ENCODE measurements around the gene FOLR3. TPM values are rescaled to one million over a fixed set of nuclear protein-coding genes. Genes with fewer than 3 reads are reported as not detected.

FOLR3 gene
- polyA plus RNA-seq, 1 of the 3 experiments (the other 2 are of a cell fraction), result not detected

- TF ChIP-seq ELF1 (IDR thresholded peaks at IDR 0.05) (no peak), FOXJ3 (CRISPR knock-in tag; IDR thresholded peaks at IDR 0.05) (no peak), EP300 (IDR thresholded peaks at IDR 0.05; ENCODE audit: borderline replicate concordance in 1 of 2, low read depth in 1 of 2, low read length in 1 of 2) (no peak)
Measured at GRCh38 chr11:72122607-72123006, 12.9 kb upstream of the FOLR3 start (continued).

DNA sequence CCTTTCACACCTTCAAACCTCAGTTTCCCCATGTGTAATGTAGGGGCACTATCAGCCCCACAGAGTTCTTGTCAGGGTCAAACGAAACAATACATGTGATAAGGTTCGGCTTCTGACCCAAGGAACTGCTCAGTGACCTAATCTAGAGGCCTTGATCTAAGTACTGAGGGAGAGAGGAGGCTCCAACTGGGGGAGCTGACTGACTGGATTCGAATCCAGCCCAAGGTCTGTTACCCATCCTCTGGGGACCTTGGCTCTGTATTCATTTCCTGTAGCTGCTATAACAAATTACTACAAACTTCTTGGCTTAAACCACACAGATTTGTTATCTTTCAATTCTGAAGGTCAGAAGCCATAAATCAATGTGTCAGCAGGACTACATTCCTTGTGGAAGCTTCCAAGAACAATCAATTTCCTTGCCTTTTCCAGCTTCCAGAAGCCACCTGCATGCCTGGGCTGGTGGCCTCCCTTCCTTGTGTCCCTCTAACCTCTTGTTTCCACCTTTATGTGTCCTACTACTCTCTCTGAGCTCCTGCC lies 12.3 kb upstream of the FOLR3 start:
- H3K9me3 ChIP-seq, result peaks cover 5% of the 10 kb centered on the region; the same call in 1 of the 2 replicates
- no peak overlapping the region for H3K27ac ChIP-seq (ENCODE audit: low read depth in 2 of 2, low read length in 1 of 2)
- no peaks in the 10 kb centered on the region for H3K9me2 ChIP-seq
- no peaks in the 10 kb centered on the region for H3K36me3 ChIP-seq (replicated peaks in 1 of 2; ENCODE audit: control insufficient read depth in 1 of 2, insufficient read depth in 2 of 2, low read length in 1 of 2)
- H2AFZ ChIP-seq (ENCODE audit: low read depth), result no peak overlapping the region
- no peaks in the 10 kb centered on the region for H3K4me1 ChIP-seq (ENCODE audit: control insufficient read depth in 1 of 2, insufficient read depth in 2 of 2, low read depth in 1 of 2, low read length in 1 of 2)
- WGBS (ENCODE audit: low lambda C conversion rate), result 37% methylated on average over 3 of the region's 3 CpGs
- H3K79me2 ChIP-seq (ENCODE audit: insufficient read depth), result no peaks in the 10 kb centered on the region
- no peak overlapping the region for H3K4me2 ChIP-seq
- TF ChIP-seq PBX3 (IDR thresholded peaks at IDR 0.05) (peak; percentile 22; the same call in 1 of the 2 replicates), RXRA (IDR thresholded peaks at IDR 0.05; ENCODE audit: borderline replicate concordance, low read depth) (no peak)
- no peaks in the 10 kb centered on the region; the same call in 1 of the 2 replicates for H3K27me3 ChIP-seq (ENCODE audit: insufficient read depth)
- no peak overlapping the region for H3K4me3 ChIP-seq (ENCODE audit: low read depth in 2 of 2, low read length in 1 of 2)
- H3F3A ChIP-seq (replicated peaks; ENCODE audit: insufficient read depth), result no peaks in the 10 kb centered on the region
- no peak for DNase-seq
- H3K9ac ChIP-seq, result no peak overlapping the region
- POLR2A ChIA-PET, result no interaction called here
- CTCF ChIA-PET, result interaction anchor here (0.6 to 2.7 kb wide), 2 partner anchors 21 to 820 kb away, joined by 3 to 17 read pairs; no protein-coding TSS in a partner anchor
- no peaks in the 10 kb centered on the region for H4K20me1 ChIP-seq (ENCODE audit: insufficient read depth)

- Histone ChIP-seq H3F3A (replicated peaks; ENCODE audit: insufficient read depth) (no peaks in the 10 kb centered on the region), H2AFZ (ENCODE audit: low read depth) (no peak overlapping the region), H3K36me3 (replicated peaks in 1 of 2; ENCODE audit: control insufficient read depth in 1 of 2, insufficient read depth in 2 of 2, low read length in 1 of 2) (no peaks in the 10 kb centered on the region), H3K9me3 (peaks cover 5% of the 10 kb centered on the region; the same call in 1 of the 2 replicates), H4K20me1 (ENCODE audit: insufficient read depth) (no peaks in the 10 kb centered on the region), H3K4me3 (ENCODE audit: low read depth in 2 of 2, low read length in 1 of 2) (no peak overlapping the region), H3K4me1 (ENCODE audit: control insufficient read depth in 1 of 2, insufficient read depth in 2 of 2, low read depth in 1 of 2, low read length in 1 of 2) (no peaks in the 10 kb centered on the region), H3K9me2 (no peaks in the 10 kb centered on the region), H3K4me2 (no peak overlapping the region), H3K9ac (no peak overlapping the region), H3K27ac (ENCODE audit: low read depth in 2 of 2, low read length in 1 of 2) (no peak overlapping the region), H3K27me3 (ENCODE audit: insufficient read depth) (no peaks in the 10 kb centered on the region; the same call in 1 of the 2 replicates), H3K79me2 (ENCODE audit: insufficient read depth) (no peaks in the 10 kb centered on the region)
- ChIA-PET CTCF (interaction anchor here (2.7 kb wide), 1 partner anchor 20 kb away, joined by 17 read pairs; no protein-coding TSS in a partner anchor), POLR2A (no interaction called here)
- no peak for DNase-seq
- TF ChIP-seq GATA2 (CRISPR knock-in tag; IDR thresholded peaks at IDR 0.05), result no peak
- TF ChIP-seq, protein P1, sequence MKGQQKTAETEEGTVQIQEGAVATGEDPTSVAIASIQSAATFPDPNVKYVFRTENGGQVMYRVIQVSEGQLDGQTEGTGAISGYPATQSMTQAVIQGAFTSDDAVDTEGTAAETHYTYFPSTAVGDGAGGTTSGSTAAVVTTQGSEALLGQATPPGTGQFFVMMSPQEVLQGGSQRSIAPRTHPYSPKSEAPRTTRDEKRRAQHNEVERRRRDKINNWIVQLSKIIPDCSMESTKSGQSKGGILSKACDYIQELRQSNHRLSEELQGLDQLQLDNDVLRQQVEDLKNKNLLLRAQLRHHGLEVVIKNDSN (IDR thresholded peaks at IDR 0.05; ENCODE audit: borderline replicate concordance, low read depth), result no peak
- TF ChIP-seq RCOR1 (IDR thresholded peaks at IDR 0.05; ENCODE audit: low read length), result no peak
- no peak for TF ChIP-seq SMC3 (IDR thresholded peaks at IDR 0.05; ENCODE audit: low read depth, low read length)
- TF ChIP-seq TCF12 (IDR thresholded peaks at IDR 0.05), result no peak
- no peak for TF ChIP-seq RAD21 (IDR thresholded peaks at IDR 0.05; ENCODE audit: low read length)
- 63% methylated on average over 5 of the region's 6 CpGs for whole genome bisulfite sequencing (ENCODE audit: low lambda C conversion rate)
Measured at GRCh38 chr11:72124046-72124445, 11.5 kb upstream of the FOLR3 start.

Measured in SK-N-SH (cell line).